ENCODE measurements around the gene ADGB. TPM values are rescaled to one million over a fixed set of nuclear protein-coding genes. Genes with fewer than 3 reads are reported as not detected.

ADGB gene
- total RNA-seq, 1 experiment from 2014 or later: not detected

DNA sequence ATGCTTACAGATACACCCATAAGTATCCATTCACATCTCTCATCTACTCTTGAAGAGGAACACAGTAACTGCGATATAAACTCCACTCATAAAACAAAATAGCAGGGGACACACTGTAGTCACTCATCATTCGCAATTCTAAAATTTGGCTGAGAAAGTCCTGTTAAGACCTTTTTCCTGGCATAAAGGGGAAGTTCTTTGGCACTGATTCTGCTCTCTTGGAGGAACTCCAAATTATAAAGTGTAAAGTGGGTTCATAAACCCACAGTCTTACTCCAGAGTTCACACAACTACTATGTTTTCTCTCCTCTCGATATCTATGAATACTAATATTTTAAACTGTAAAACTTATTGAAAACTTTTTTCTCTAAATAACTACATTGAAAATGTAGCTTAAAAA is 80.6 kb downstream of the ADGB start:
- DNase-seq (ENCODE audit: low read depth, low spot score) (no peak), ATAC-seq (no peak)
- no peaks in the 10 kb centered on the region for H4K20me1 ChIP-seq (ENCODE audit: insufficient read depth)
- no peaks in the 10 kb centered on the region; the same call in 1 of the 2 replicates for H3K27me3 ChIP-seq (ENCODE audit: insufficient read depth, low read length)
- H3K79me2 ChIP-seq (ENCODE audit: insufficient read depth, low read length): no peaks in the 10 kb centered on the region
- TF ChIP-seq, protein P1, sequence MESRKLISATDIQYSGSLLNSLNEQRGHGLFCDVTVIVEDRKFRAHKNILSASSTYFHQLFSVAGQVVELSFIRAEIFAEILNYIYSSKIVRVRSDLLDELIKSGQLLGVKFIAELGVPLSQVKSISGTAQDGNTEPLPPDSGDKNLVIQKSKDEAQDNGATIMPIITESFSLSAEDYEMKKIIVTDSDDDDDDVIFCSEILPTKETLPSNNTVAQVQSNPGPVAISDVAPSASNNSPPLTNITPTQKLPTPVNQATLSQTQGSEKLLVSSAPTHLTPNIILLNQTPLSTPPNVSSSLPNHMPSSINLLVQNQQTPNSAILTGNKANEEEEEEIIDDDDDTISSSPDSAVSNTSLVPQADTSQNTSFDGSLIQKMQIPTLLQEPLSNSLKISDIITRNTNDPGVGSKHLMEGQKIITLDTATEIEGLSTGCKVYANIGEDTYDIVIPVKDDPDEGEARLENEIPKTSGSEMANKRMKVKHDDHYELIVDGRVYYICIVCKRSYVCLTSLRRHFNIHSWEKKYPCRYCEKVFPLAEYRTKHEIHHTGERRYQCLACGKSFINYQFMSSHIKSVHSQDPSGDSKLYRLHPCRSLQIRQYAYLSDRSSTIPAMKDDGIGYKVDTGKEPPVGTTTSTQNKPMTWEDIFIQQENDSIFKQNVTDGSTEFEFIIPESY (IDR thresholded peaks at IDR 0.05; ENCODE audit: extremely low read depth, insufficient replicate concordance, low read length): no peak
- TF ChIP-seq JUND (IDR thresholded peaks at IDR 0.05) (no peak), ELF1 (IDR thresholded peaks at IDR 0.05; ENCODE audit: borderline replicate concordance, low read depth) (no peak), POLR2AphosphoS5 (IDR thresholded peaks at IDR 0.05; ENCODE audit: low read depth, low read length) (no peak), RAD21 (IDR thresholded peaks at IDR 0.05; ENCODE audit: low read depth) (no peak), EZH2phosphoT487 (IDR thresholded peaks at IDR 0.05; ENCODE audit: borderline replicate concordance) (no peak), MAX (IDR thresholded peaks at IDR 0.05) (no peak), ZFX (IDR thresholded peaks at IDR 0.05) (no peak), EGR1 (IDR thresholded peaks at IDR 0.05; ENCODE audit: low read depth) (no peak), YY1 (IDR thresholded peaks at IDR 0.05; ENCODE audit: extremely low read depth, insufficient replicate concordance, low read depth, low read length) (no peak), EZH2 (IDR thresholded peaks at IDR 0.05) (no peak), CBX3 (IDR thresholded peaks at IDR 0.05; ENCODE audit: low read depth) (no peak), SRF (IDR thresholded peaks at IDR 0.05; ENCODE audit: low read depth) (no peak), TCF7L2 (IDR thresholded peaks at IDR 0.05; ENCODE audit: borderline replicate concordance, extremely low read depth, insufficient read depth, insufficient read length) (no peak), SIN3A (IDR thresholded peaks at IDR 0.05; ENCODE audit: low read depth) (no peak), SP1 (IDR thresholded peaks at IDR 0.05; ENCODE audit: low read depth) (no peak)
- TF ChIP-seq, protein P2, sequence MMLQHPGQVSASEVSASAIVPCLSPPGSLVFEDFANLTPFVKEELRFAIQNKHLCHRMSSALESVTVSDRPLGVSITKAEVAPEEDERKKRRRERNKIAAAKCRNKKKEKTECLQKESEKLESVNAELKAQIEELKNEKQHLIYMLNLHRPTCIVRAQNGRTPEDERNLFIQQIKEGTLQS (IDR thresholded peaks at IDR 0.05): no peak
- TF ChIP-seq, protein P3, sequence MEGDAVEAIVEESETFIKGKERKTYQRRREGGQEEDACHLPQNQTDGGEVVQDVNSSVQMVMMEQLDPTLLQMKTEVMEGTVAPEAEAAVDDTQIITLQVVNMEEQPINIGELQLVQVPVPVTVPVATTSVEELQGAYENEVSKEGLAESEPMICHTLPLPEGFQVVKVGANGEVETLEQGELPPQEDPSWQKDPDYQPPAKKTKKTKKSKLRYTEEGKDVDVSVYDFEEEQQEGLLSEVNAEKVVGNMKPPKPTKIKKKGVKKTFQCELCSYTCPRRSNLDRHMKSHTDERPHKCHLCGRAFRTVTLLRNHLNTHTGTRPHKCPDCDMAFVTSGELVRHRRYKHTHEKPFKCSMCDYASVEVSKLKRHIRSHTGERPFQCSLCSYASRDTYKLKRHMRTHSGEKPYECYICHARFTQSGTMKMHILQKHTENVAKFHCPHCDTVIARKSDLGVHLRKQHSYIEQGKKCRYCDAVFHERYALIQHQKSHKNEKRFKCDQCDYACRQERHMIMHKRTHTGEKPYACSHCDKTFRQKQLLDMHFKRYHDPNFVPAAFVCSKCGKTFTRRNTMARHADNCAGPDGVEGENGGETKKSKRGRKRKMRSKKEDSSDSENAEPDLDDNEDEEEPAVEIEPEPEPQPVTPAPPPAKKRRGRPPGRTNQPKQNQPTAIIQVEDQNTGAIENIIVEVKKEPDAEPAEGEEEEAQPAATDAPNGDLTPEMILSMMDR (IDR thresholded peaks at IDR 0.05 in 2 of 3, conservative IDR thresholded peaks at IDR 0.05 in 1 of 3; ENCODE audit: borderline replicate concordance in 1 of 3, insufficient read depth in 1 of 3, low read depth in 2 of 3, low read length in 2 of 3): no peak
- no peak overlapping the region for H3K9ac ChIP-seq (ENCODE audit: low read length)
- H3K36me3 ChIP-seq (ENCODE audit: control insufficient read depth in 1 of 2, insufficient read depth in 2 of 2, low read length in 2 of 2): no peaks in the 10 kb centered on the region
- intact Hi-C loops (cut with micrococcal nuclease): no loop called here
- CTCF ChIA-PET: interaction anchor here (0.6 kb wide), 1 partner anchor 59 kb away, joined by 4 read pairs; no protein-coding TSS in a partner anchor
- RAD21 ChIA-PET (ENCODE audit: low non-redundant PET in 1 of 2, low total read pairs in 2 of 2, uncharacterized antibody in 2 of 2, unreplicated experiment in 2 of 2): no interaction called here
- H3K9me2 ChIP-seq (ENCODE audit: insufficient read depth): no peaks in the 10 kb centered on the region
- no TSS peak for BruUV-seq (replicated peaks)
- H3K4me2 ChIP-seq (ENCODE audit: low read length): no peak overlapping the region
- no peaks in the 10 kb centered on the region for H3K4me1 ChIP-seq (ENCODE audit: control insufficient read depth in 1 of 2, insufficient read depth in 2 of 2, low read length in 2 of 2)
- H3K27ac ChIP-seq (ENCODE audit: low read depth, low read length): no peak overlapping the region
- H3K4me3 ChIP-seq (replicated peaks in 1 of 2; ENCODE audit: low read depth in 1 of 2, low read length in 2 of 2): no peak overlapping the region
- POLR2A ChIA-PET: no interaction called here
- no peaks in the 10 kb centered on the region for H3K9me3 ChIP-seq (ENCODE audit: control insufficient read depth in 1 of 2, insufficient read depth in 1 of 2, low read depth in 1 of 2, low read length in 2 of 2)
- no peak overlapping the region for H2AFZ ChIP-seq (ENCODE audit: low read depth, low read length, poor library complexity, severe bottlenecking)

Data from HCT116 (cell line).